NCI-H345 treated with DMSO at 0.1 percent for 48 hours (cell line): Measurements from ENCODE around the gene ACOX1.

Experiments
- DNase-seq: peaks from one replicate; lab custom pipeline; 2025; ENCODE audit not compliant: unreplicated experiment; lab: John Stamatoyannopoulos, UW

Gene ACOX1

GRCh38 chr17:75937652-75938051 is 41.3 kb downstream of the ACOX1 start:
- DNase-seq, result no peak

- DNase-seq, result no peak
Measured at GRCh38 chr17:75933808-75934207, 45.2 kb downstream of the ACOX1 start.

GRCh38 chr17:75932852-75933251 is 46.1 kb downstream of the ACOX1 start:
- no peak for DNase-seq

DNA sequence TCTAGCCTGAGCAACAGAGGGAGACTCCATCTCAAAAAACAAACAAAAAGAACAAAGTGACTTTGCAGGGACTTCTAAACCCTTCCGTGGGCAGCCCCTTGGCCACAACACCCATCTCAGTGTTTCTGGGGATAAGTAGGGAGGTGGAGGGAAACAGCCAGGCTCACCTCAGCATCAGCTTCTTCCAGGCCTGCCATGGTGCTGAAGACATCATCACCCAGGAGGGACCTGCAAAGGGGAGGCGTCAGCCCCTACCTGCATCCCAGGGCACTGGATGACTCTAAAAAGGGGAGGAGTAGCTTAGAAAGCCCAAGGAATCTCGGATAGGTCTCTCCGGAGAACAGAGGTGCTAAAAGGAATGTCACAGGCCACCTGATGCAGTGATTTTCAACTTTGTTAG is 47.9 kb downstream of the ACOX1 start:
- DNase-seq, result no peak

DNA sequence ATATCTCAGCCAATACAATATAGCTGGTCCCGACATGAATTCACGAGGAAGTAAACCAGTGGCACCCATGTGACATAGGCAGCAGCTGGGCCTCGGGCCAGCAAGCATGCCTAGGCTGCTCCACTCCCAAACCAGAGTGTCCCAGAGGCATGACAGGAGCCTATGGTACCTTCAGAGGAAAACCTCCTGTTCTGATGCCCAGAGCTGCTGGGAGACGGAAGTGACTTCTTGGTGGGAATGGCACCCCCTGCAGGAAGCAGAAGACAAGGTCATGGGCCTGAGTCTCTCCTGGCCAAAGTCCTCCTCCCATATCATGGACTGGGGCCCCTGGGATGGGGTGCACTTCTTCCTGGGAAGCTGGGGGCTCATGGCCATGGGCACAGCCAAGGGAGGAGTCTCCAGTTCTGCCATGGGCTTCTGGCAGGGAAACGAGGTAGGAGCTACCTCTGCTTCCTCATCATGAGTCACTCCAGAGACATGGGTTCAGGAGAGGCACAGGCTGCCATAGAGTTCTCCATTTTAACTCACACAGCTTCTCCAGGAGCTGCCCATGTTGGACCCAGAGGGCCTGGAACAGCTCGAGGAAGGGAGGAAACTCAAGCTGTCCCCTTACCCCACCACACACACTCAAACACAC is 51.6 kb downstream of the ACOX1 start:
- no peak for DNase-seq

- DNase-seq, result no peak
Measured at GRCh38 chr17:75926456-75926855, 52.5 kb downstream of the ACOX1 start.

GRCh38 chr17:75925912-75926311 is 53.1 kb downstream of the ACOX1 start:
- DNase-seq, result no peak

GRCh38 chr17:75925103-75925502 is 53.9 kb downstream of the ACOX1 start:
- DNase-seq, result no peak

DNA sequence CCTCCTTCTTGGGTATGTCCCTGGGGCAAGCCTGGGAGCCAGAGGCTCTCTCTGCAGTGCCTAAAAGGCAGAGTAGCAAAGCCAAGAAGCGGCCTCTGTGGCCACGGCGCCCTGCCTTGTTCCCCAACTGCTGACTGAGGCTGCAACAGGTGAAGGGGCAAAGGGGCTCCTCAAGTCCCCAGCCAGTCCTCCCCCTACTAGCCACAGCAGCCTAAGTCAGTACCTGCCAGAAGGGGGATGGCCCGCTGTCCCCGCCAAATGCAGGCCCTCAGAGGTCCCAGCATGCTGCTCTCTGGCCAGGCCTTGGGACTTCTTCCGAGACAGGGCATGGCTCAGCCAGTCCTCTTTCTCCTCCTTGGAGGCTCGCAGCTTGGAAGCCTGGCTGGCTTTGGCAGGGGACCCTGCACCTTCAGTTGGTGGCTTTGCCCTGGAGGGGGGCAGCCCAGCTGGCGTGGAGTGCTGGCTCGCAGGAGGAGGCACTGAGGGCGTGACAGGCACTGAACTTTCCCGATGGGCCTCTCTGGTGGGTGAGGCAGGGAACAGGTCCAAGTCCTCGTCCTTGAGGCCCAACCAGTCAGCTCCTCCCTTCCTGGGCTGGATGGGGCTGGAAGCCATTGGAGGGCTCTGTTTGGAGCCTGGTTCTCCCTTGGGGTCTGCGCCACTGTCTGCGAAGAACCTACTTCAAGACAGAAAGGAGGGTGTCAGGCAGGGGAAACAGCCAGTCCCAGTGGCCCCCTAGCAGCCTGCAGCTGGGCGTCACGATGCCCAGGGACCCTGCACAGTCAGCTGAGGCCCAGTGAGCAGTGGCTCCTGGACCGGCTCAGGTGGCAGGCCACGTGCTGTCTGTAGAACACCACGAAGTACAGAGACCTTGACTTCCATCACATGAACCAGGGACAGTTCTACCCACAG is 55.7 kb downstream of the ACOX1 start:
- DNase-seq, result no peak

- DNase-seq, result no peak
Measured at GRCh38 chr17:75922173-75922961, 56.6 kb downstream of the ACOX1 start.

DNA sequence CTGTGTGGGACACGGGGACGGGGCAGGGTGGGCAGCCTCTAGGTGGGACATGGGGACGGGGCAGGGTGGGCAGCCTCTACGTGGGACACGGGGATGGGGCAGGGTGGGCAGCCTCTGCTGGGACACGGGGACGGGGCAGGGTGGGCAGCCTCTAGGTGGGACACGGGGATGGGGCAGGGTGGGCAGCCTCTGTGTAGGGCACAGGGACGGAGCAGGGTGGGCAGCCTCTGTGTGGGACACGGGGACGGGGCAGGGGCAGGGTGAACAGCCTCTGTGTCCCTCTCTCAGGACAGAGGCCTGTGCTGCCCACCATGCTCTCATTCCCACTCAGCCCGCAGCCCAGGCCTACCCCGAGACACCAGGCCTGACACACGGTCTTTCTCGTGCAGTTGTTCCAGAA is 57.4 kb downstream of the ACOX1 start:
- no peak for DNase-seq

- DNase-seq, result no peak
Measured at GRCh38 chr17:75920045-75920560, 58.9 kb downstream of the ACOX1 start.

GRCh38 chr17:75919611-75920010 is 59.4 kb downstream of the ACOX1 start:
- DNase-seq, result no peak

DNA sequence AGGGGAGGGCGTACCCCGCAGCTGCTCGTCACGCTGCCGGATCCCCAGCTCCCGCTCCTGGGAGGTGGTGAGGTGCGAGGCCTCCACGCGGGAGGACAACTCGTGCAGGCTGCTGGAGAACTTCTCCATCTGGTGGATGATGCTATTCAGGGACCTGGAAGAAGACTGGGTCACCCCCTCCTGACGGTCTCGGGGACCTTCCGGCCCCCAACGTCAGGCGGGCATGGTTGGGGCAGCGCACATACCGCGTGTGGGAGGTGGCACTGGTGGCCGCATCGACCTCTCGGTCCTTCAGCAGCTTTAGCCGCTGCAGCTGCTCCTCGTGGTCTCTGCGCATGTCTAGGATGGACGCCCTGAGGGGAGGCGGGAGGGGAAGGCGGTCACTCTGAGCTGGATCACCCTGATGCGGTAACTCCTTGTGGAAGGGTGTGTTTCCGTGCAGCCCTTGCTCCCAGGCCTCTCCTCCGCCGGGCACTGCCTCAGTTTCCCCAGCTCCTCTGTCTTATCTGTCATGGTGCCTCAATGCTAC is 61.0 kb downstream of the ACOX1 start:
- no peak for DNase-seq

DNA sequence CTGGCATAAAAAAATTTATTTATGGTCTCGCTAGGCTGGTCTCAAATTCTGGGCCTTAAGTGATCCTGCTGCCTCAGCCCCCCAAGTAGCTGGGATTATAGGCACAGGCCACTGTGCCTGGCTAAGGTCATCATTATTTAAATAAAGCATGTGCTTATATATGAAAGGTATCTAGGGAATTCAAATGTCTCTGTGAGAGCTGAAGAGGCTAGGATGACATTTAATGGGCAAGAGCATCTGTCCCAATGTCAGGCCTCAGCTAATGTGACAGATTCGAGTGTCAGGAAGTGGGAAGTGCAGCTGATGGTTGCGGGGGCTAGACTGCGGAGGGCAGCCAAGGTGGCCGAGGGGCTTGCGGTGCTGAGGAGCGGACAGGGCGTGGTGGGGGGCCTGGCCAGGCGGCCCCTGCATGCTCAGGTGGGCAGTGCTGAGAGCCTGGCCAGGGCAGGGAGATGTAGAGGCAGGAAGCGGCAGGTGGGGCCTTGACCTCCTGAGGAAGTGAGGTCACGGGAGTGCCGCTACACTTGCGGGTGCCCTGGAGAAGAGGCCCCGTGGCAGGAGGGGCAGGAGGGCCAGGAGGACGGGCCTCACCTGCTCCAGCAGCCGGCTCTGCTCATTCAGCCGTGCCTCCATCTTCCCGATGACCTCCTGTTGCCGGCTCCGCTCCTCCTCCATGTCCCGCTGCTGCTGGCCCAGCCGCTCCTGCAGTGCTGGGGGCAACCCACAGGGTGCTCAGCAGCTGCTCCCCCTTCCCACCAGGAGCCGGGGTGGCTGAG is 61.6 kb downstream of the ACOX1 start:
- no peak for DNase-seq

- DNase-seq, result no peak
Measured at GRCh38 chr17:75915268-75915667, 63.7 kb downstream of the ACOX1 start.

GRCh38 chr17:75914643-75915267 is 64.2 kb downstream of the ACOX1 start:
- DNase-seq, result no peak

DNA sequence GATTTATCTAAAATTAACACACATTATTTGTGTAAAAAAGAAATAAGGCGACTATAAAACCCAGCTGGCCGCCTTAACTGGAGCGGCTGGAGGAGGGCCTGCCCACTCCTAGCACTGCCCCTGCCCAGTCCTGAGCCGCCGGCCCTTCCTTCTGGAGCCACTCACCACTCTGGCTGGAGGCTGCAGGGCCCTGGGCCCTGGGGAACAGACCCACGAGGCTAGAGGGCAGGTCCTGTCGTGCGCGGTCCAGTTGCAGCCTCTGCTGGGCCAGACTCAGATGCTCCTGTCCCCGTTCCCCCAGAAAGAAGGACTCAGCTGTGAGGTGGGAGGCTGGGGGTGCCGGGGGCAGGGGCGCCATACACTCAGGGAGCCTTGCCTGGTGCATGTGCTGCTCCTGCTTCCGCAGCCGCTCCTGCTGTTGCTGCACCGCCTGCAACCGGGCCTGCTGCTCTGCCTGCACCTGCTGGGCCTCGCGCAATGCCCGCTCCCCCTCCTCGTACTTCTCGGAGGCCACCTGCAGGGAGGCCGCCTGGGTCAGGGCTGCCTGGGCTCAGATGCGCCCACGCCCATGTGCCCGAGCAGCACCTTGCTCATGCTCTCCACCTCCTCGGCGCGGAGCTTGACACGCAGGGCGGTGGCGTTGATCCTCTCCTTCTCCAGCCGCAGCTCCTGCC is 65.3 kb downstream of the ACOX1 start:
- no peak for DNase-seq

DNA sequence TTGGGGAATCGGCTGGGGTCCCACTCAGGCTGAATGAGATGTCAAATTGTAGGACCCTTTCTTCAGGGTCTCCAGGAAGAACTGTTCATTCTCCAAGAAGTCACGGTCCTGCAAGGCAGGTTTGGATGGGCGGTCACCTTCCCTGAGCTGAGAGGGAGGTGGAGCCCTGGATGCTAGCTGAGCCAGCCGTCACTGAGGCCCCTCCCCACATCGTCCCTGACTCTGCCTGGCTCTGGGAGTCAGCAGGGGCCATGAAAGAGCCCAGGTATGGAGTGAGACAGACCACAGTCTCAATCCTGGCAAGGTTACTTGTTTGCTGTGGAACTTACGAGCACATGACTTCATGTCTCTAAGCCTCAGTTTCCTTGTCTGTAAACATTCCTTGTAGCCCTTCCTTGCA is 68.3 kb downstream of the ACOX1 start:
- peak; percentile 33 for DNase-seq
